GM10266 (cell line): ENCODE measurements around the gene TEX261.

Experiments used
- DNase-seq: peaks from one replicate; pipeline ENCODE4 v3.0.0; 2012; ENCODE audit errors: extremely low spot score
- TF ChIP-seq, protein P1 (sequence below): IDR thresholded peaks from 2 replicates; pipeline ENCODE4 v1.5.1; 2012; ENCODE audit warnings: mild to moderate bottlenecking, low read depth; ENCODE audit not compliant: control insufficient read depth, insufficient read depth; ENCODE audit errors: missing control alignments

Gene TEX261

GRCh38 chr2:70941186-70941585 is 53.5 kb downstream of the TEX261 start:
- DNase-seq: no peak
- TF ChIP-seq, protein P1, sequence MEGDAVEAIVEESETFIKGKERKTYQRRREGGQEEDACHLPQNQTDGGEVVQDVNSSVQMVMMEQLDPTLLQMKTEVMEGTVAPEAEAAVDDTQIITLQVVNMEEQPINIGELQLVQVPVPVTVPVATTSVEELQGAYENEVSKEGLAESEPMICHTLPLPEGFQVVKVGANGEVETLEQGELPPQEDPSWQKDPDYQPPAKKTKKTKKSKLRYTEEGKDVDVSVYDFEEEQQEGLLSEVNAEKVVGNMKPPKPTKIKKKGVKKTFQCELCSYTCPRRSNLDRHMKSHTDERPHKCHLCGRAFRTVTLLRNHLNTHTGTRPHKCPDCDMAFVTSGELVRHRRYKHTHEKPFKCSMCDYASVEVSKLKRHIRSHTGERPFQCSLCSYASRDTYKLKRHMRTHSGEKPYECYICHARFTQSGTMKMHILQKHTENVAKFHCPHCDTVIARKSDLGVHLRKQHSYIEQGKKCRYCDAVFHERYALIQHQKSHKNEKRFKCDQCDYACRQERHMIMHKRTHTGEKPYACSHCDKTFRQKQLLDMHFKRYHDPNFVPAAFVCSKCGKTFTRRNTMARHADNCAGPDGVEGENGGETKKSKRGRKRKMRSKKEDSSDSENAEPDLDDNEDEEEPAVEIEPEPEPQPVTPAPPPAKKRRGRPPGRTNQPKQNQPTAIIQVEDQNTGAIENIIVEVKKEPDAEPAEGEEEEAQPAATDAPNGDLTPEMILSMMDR: no peak

DNA sequence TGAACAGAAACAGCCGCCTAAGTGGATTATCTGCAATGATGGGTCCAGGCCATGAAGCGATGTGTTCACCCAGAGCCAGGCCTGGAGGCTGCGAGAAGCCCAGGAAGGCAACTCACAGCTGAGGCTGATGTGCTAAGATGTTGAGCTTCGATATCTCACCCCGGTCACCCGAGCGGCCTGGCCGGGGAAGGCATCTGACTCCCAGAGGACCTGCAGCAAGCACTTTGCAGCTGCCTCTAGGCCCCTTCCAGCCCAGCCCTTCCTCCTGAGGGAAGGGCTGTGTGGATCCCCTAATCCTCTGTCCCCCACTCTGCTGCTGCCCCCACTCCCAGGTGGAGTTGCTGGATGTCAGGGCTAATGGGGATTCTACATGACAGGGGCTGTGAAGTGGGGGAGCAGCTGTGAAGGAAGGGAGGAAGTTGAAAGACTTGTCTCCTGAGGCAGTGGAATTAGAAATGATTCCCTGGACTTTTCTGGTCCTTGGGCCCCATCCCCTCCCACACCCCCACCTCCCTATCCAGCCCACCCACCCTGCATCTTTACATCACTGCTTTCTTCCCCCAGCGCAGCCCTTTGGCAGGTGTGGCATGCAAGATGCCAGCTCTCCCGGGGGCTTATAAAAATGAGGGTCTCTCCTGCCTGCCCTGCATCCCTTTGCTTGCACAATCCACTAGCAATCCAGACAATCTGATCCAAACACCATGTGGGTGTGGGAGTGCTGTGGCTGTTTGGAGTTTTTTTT is 54.7 kb downstream of the TEX261 start:
- TF ChIP-seq, protein P1: no peak
- DNase-seq: no peak

GRCh38 chr2:70939001-70939838 is 55.5 kb downstream of the TEX261 start:
- DNase-seq: no peak
- TF ChIP-seq, protein P1: no peak

- no peak for DNase-seq
- TF ChIP-seq, protein P1: no peak
Observed at GRCh38 chr2:70938586-70938950, 56.1 kb downstream of the TEX261 start.

GRCh38 chr2:70937866-70938585 is 56.6 kb downstream of the TEX261 start:
- DNase-seq: no peak
- TF ChIP-seq, protein P1: no peak

GRCh38 chr2:70936979-70937811 is 57.5 kb downstream of the TEX261 start:
- TF ChIP-seq, protein P1: no peak
- no peak for DNase-seq
